HFFc6 (cell line): Measurements from ENCODE around the gene SEPTIN1. TPM values are rescaled to one million over a fixed set of nuclear protein-coding genes. Genes with fewer than 3 reads are reported as not detected.
"Not testable (repeated sequence)": the region's sequence is repeated elsewhere in the genome, so short reads cannot be mapped to it uniquely, and the experiment has no call there.

Source experiments
- DNase-seq: peaks from one replicate; pipeline ENCODE4 v3.0.0-alpha.2; 2018
- H3K27ac Mint-ChIP-seq: 2 replicates; pipeline ENCODE4 v1.8.0; 2020; ENCODE audit warnings: mild to moderate bottlenecking, mixed read lengths
- H3K27me3 Mint-ChIP-seq: 2 replicates; pipeline ENCODE4 v1.8.0; 2021; ENCODE audit warnings: mild to moderate bottlenecking, moderate library complexity, mixed read lengths; ENCODE audit not compliant: insufficient read depth
- H3K36me3 Mint-ChIP-seq: 2 replicates; pipeline ENCODE4 v1.8.0; 2021; ENCODE audit warnings: low read depth, mixed read lengths
- H3K4me1 Mint-ChIP-seq: 2 replicates; pipeline ENCODE4 v1.8.0; 2020; ENCODE audit warnings: low read depth, mixed read lengths
- H3K4me3 Mint-ChIP-seq: 2 replicates; pipeline ENCODE4 v1.8.0; 2020; ENCODE audit warnings: mild to moderate bottlenecking, moderate library complexity, mixed read lengths
- H3K9me3 Mint-ChIP-seq: 2 replicates; pipeline ENCODE4 v1.8.0; 2020; ENCODE audit warnings: mild to moderate bottlenecking, mixed read lengths
- total RNA-seq, 6 experiments: library from RNA; stranded (reverse); fragmentation: NEBNext Ultra II Directional; extraction: Animal tissue kit (Norgen Biotek cat#: 25700); gene quantifications; 2 replicates in 1 of 6; 3 replicates in 5 of 6; pipeline ENCODE4 v1.2.3, GENCODE V29; 2021
- TF ChIP-seq, protein P1 (sequence below): fragments of 200-600 bp; sonication (generic); IDR thresholded peaks from 2 replicates; pipeline ENCODE4 v1.5.0; 2021; ENCODE audit warnings: antibody characterized with exemption, mild to moderate bottlenecking

Gene SEPTIN1
- total RNA-seq, 6 experiments from 2014 or later = 1.5 to 2.8 (median 1.8) TPM

DNA sequence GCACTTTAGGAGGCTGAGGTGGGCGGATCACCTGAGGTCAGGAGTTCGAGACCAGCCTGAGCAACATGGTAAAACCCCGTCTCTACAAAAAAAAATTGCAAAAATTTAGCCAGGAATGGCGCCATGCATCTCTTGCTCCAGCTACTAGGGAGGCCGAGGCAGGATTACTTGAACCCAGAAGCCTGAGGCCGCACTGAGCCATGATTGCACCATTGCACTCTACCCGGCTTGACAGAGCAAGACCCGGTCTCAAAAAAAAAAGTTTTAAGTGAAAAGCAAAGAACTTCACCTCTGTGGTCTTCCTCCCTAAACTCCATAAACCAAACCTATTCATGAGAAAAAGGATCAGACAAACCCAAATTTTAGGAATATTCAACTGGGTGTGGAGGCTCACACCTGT lies 34.2 kb downstream of the SEPTIN1 start:
- Mint-ChIP-seq H3K27me3 (peaks cover 9% of the 10 kb centered on the region), H3K4me3 (no peak overlapping the region), H3K27ac (no peak overlapping the region), H3K9me3 (no peaks in the 10 kb centered on the region), H3K4me1 (peaks cover 16% of the 10 kb centered on the region), H3K36me3 (peaks cover 14% of the 10 kb centered on the region)
- TF ChIP-seq, protein P1, sequence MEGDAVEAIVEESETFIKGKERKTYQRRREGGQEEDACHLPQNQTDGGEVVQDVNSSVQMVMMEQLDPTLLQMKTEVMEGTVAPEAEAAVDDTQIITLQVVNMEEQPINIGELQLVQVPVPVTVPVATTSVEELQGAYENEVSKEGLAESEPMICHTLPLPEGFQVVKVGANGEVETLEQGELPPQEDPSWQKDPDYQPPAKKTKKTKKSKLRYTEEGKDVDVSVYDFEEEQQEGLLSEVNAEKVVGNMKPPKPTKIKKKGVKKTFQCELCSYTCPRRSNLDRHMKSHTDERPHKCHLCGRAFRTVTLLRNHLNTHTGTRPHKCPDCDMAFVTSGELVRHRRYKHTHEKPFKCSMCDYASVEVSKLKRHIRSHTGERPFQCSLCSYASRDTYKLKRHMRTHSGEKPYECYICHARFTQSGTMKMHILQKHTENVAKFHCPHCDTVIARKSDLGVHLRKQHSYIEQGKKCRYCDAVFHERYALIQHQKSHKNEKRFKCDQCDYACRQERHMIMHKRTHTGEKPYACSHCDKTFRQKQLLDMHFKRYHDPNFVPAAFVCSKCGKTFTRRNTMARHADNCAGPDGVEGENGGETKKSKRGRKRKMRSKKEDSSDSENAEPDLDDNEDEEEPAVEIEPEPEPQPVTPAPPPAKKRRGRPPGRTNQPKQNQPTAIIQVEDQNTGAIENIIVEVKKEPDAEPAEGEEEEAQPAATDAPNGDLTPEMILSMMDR = no peak
- DNase-seq = no peak

DNA sequence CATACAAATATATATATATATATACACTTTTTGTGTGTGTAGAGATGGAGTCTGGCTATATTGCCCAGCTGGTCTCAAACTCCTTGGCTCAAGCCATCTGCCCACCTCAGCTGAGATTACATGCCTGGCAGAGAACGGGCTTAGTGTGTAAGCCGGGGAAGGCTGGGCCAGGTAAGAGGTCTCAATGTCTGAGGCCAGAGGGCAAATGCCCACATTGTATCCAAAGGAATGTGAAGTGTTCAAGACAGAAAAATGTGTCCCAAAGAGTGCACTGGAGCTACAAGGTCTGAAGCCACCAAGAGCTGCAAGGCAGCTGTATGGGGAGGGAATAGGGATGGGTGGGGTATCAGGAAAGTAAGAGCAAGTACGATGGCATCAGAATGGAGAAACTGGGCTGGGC lies 36.1 kb downstream of the SEPTIN1 start:
- DNase-seq = no peak
- H3K9me3 Mint-ChIP-seq = no peaks in the 10 kb centered on the region
- TF ChIP-seq, protein P1 = no peak
- peaks cover 9% of the 10 kb centered on the region for H3K36me3 Mint-ChIP-seq
- no peak overlapping the region for H3K4me3 Mint-ChIP-seq
- no peak overlapping the region for H3K27ac Mint-ChIP-seq
- no peaks in the 10 kb centered on the region for H3K4me1 Mint-ChIP-seq
- peaks cover 4% of the 10 kb centered on the region; the same call in 1 of the 2 replicates for H3K27me3 Mint-ChIP-seq

DNA sequence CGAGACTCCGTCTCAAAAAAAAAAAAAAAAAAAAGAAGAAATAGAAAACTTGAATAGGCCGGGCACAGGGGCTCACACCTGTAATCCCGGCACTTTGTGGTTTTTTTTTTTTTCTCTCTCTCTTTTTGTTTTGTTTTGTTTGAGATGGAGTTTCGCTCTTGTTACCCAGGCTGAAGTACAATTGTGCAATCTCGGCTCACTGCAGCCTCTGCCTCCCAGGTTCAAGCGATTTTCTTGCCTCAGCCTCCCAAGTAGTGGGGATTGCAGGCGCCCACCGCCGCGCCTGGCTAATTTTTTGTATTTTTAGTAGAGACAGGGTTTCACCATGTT lies 38.9 kb downstream of the SEPTIN1 start:
- not testable (repeated sequence) for H3K27ac Mint-ChIP-seq, H3K36me3 Mint-ChIP-seq, H3K9me3 Mint-ChIP-seq, H3K27me3 Mint-ChIP-seq, DNase-seq, H3K4me3 Mint-ChIP-seq, H3K4me1 Mint-ChIP-seq

DNA sequence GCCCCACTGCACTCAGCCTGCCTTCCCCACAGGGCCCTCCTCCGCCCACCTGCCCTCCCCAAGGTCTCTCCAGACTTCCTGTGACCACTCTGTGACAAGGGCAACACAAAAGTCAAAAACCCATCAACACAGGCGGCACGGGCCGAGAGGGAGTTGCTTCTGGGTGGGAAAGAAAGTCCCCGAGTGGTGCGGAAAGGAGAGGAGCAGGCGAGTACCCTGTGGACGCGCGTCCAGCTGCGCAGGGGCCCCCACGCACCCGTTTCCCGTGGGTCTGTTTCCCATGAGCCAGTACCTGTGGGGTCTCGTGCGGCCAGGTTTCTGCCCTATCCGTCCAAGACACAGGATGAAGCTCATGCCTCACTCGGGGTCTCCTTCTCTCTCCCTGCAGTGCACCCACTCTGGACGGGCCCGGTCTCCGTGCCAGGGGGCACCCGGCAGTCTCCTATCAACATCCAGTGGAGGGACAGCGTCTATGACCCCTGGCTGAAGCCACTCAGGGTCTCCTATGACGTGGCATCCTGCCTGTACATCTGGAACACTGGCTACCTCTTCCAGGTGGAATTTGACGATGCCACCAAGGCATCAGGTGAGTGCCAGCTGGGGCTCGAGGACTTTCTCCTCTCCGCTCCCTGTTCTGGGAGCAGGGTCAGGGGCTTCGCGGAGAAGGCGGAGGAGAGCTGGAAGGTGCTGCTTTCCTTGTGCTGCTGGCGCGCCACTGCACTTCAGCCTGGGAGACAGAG lies 39.4 kb downstream of the SEPTIN1 start:
- Mint-ChIP-seq H3K4me3 (no peak overlapping the region), H3K27me3 (peaks cover 2% of the 10 kb centered on the region; the same call in 1 of the 2 replicates), H3K4me1 (no peaks in the 10 kb centered on the region), H3K9me3 (no peaks in the 10 kb centered on the region), H3K36me3 (no peaks in the 10 kb centered on the region), H3K27ac (no peak overlapping the region)
- TF ChIP-seq, protein P1 = no peak
- no peak for DNase-seq

DNA sequence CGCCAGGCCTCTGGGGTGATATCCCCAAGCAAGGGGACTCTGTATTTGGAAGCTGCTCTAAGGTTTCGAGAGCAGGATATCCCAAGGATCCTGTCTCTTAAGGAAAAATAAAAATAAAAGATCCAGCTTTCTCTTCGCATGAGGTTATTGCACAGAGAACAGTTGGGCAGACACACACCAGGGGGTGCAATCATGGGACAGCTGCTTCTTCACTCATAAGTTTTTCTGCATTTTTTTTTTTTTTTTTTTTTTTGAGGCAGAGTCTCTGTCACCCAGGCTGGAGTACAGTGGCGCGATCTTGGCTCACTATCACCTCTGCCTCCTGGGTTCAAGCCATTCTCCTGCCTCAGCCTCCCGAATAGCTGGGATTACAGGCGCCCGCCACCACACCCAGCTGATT lies 40.4 kb downstream of the SEPTIN1 start:
- not testable (repeated sequence) for H3K4me1 Mint-ChIP-seq, H3K9me3 Mint-ChIP-seq, H3K27me3 Mint-ChIP-seq, H3K27ac Mint-ChIP-seq, H3K36me3 Mint-ChIP-seq, DNase-seq, H3K4me3 Mint-ChIP-seq
- TF ChIP-seq, protein P1 = peak; percentile 49; the same call in 1 of the 2 replicates

DNA sequence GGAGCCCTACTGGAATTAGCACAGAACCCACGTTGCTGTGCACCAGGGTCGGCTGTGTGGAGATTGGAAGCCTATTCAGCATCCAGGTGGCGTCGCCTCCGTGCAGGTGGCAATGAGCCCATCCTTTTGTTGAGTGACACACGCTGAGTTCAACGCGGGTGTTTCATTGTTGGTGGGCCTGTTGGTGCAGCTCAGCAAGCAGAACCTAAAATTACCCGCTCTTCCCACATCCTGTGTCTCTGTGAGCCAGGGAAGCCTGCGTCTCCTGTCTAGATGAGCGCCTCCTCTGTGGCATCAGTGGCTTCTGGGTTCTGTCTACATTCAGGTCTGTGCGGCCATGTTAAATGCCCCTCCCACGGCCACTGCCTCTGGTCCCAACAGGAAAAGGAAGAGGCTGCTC lies 41.7 kb downstream of the SEPTIN1 start:
- DNase-seq = no peak
- Mint-ChIP-seq H3K4me1 (peaks cover 7% of the 10 kb centered on the region), H3K27me3 (no peaks in the 10 kb centered on the region), H3K36me3 (no peaks in the 10 kb centered on the region), H3K4me3 (no peak overlapping the region), H3K27ac (no peak overlapping the region), H3K9me3 (no peaks in the 10 kb centered on the region)
- TF ChIP-seq, protein P1 = no peak

DNA sequence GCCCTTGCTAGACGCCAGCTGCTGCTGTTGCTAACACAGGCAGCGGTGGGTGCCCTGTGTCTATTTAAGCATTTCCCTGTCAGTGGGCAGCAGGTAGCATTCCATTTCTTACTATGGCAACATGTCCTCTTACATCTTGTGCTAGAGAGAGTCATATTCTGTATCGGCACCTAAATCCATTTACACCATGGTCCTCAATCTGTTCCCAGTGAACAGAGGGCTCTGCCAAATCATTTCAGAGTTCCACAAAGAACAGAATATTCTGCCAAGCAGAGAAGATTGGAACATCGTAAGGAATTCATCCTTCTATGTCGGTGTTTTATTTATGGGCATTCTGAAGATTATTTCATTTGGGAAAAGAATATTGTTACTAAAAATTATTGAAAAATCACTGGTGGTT lies 43.6 kb downstream of the SEPTIN1 start:
- DNase-seq, H3K36me3 Mint-ChIP-seq, H3K27ac Mint-ChIP-seq, H3K4me3 Mint-ChIP-seq, H3K9me3 Mint-ChIP-seq, H3K4me1 Mint-ChIP-seq, H3K27me3 Mint-ChIP-seq: not testable (repeated sequence)

DNA sequence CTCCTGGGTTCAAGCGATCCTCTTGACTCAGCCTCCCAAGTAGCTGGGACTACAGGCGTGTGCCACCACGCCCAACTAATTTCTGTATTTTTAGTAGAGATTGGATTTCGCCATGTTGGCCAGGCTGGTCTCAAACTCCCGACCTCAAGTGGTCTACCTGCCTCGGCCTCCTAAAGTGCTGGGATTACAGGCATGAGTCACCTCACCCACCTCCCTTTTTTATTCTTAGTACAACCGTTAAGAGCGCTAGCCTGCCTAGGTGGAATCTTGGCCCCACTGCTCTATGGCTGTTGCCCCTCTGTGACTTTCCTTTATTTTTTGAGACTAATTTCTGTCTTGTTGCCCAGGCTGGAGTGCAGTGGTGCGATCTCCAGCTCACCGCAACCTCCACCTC lies 44.4 kb downstream of the SEPTIN1 start:
- not testable (repeated sequence) for H3K36me3 Mint-ChIP-seq, H3K9me3 Mint-ChIP-seq, DNase-seq, H3K4me3 Mint-ChIP-seq, H3K27ac Mint-ChIP-seq, H3K27me3 Mint-ChIP-seq
- H3K4me1 Mint-ChIP-seq = peaks cover 11% of the 10 kb centered on the region
